HG03565 (cell line): Measurements from ENCODE around the gene WDTC1.
"Not testable (repeated sequence)": the region's sequence is repeated elsewhere in the genome, so short reads cannot be mapped to it uniquely, and the experiment has no call there.

ENCODE experiments used
- ATAC-seq: cut with Tn5 transposase; IDR thresholded peaks from one replicate; pipeline ENCODE4 v1.9.1; 2021; ENCODE audit warnings: mild to moderate bottlenecking, moderate library complexity; ENCODE audit not compliant: unreplicated experiment

WDTC1 gene

GRCh38 chr1:27243665-27244064, 9.2 kb downstream of the WDTC1 start:
- not testable (repeated sequence) for ATAC-seq

- no peak for ATAC-seq
These were observed 11.8 kb downstream of the WDTC1 start for GRCh38 chr1:27246194-27246593.

GRCh38 chr1:27253596-27253995, 19.2 kb downstream of the WDTC1 start:
- no peak for ATAC-seq

- no peak for ATAC-seq
These were observed 20.7 kb downstream of the WDTC1 start for GRCh38 chr1:27255136-27255535.

- no peak for ATAC-seq
These were observed 22.7 kb downstream of the WDTC1 start for GRCh38 chr1:27257155-27257554.

- ATAC-seq, result no peak
These were observed 24.2 kb downstream of the WDTC1 start for GRCh38 chr1:27258598-27258997.

- no peak for ATAC-seq
These were observed 32.7 kb downstream of the WDTC1 start for GRCh38 chr1:27267153-27267552.

- no peak for ATAC-seq
These were observed 34.8 kb downstream of the WDTC1 start for GRCh38 chr1:27269276-27269675.

- ATAC-seq, result no peak
These were observed 39.8 kb downstream of the WDTC1 start for GRCh38 chr1:27274204-27274603.

- ATAC-seq, result no peak
These were observed 41.3 kb downstream of the WDTC1 start for GRCh38 chr1:27275696-27276095.

GRCh38 chr1:27284425-27285273, 50.2 kb downstream of the WDTC1 start:
- ATAC-seq, result no peak

GRCh38 chr1:27285274-27285660, 50.8 kb downstream of the WDTC1 start:
- no peak for ATAC-seq

- ATAC-seq, result not testable (repeated sequence)
These were observed 51.4 kb downstream of the WDTC1 start for GRCh38 chr1:27285821-27286220.

- ATAC-seq, result not testable (repeated sequence)
These were observed 54.7 kb downstream of the WDTC1 start for GRCh38 chr1:27289125-27289524.

GRCh38 chr1:27290581-27290980, 56.1 kb downstream of the WDTC1 start:
- no peak for ATAC-seq

GRCh38 chr1:27292106-27292505, 57.7 kb downstream of the WDTC1 start:
- ATAC-seq, result no peak

GRCh38 chr1:27293915-27294314, 59.5 kb downstream of the WDTC1 start:
- ATAC-seq, result no peak

- no peak for ATAC-seq
These were observed 62.4 kb downstream of the WDTC1 start for GRCh38 chr1:27296773-27297291.

GRCh38 chr1:27297903-27298302, 63.5 kb downstream of the WDTC1 start:
- no peak for ATAC-seq

GRCh38 chr1:27298632-27299384, 64.4 kb downstream of the WDTC1 start:
- ATAC-seq, result no peak

- no peak for ATAC-seq
These were observed 65.2 kb downstream of the WDTC1 start for GRCh38 chr1:27299385-27300271.
